Endothelial cell (in vitro differentiated cells): ENCODE data around the gene RGS3. TPM values are rescaled to one million over a fixed set of nuclear protein-coding genes. Genes with fewer than 3 reads are reported as not detected.
"Not testable (repeated sequence)": the region's sequence is repeated elsewhere in the genome, so short reads cannot be mapped to it uniquely, and the experiment has no call there.

Source experiments
- DNase-seq: peaks from one replicate; pipeline ENCODE4 v3.0.0; 2021; ENCODE audit warnings: low spot score
- H3K27ac Mint-ChIP-seq: one replicate; pipeline ENCODE4 v1.8.0; 2021; ENCODE audit warnings: mixed read lengths, inconsistent platforms; ENCODE audit not compliant: unreplicated experiment
- H3K27me3 Mint-ChIP-seq: one replicate; pipeline ENCODE4 v1.8.0; 2021; ENCODE audit warnings: mild to moderate bottlenecking, moderate library complexity, mixed read lengths, inconsistent platforms; ENCODE audit not compliant: unreplicated experiment
- H3K36me3 Mint-ChIP-seq: one replicate; pipeline ENCODE4 v1.8.0; 2021; ENCODE audit warnings: mild to moderate bottlenecking, low read depth, mixed read lengths, inconsistent platforms; ENCODE audit not compliant: unreplicated experiment
- H3K4me1 Mint-ChIP-seq: one replicate; pipeline ENCODE4 v1.8.0; 2021; ENCODE audit warnings: mild to moderate bottlenecking, mixed read lengths, inconsistent platforms; ENCODE audit not compliant: unreplicated experiment
- H3K4me3 Mint-ChIP-seq: one replicate; pipeline ENCODE4 v1.8.0; 2021; ENCODE audit warnings: mild to moderate bottlenecking, mixed read lengths, inconsistent platforms; ENCODE audit not compliant: unreplicated experiment
- H3K9me3 Mint-ChIP-seq: one replicate; pipeline ENCODE4 v1.8.0; 2021; ENCODE audit warnings: mixed read lengths, inconsistent platforms; ENCODE audit not compliant: unreplicated experiment
- CTCF ChIP-seq: fragments of 200-600 bp; sonication (generic); IDR thresholded peaks from one replicate; pipeline ENCODE4 v1.5.0; 2021; ENCODE audit warnings: antibody characterized with exemption; ENCODE audit not compliant: unreplicated experiment
- total RNA-seq: library from RNA; stranded (reverse); fragmentation: NEBNext Ultra II Directional; extraction: Animal tissue kit (Norgen Biotek cat#: 25700); gene quantifications from one replicate; pipeline ENCODE4 v1.2.1, GENCODE V29; 2021; ENCODE audit not compliant: unreplicated experiment

RGS3 gene
- total RNA-seq, 1 donor from 2014 or later = 474 TPM

DNA sequence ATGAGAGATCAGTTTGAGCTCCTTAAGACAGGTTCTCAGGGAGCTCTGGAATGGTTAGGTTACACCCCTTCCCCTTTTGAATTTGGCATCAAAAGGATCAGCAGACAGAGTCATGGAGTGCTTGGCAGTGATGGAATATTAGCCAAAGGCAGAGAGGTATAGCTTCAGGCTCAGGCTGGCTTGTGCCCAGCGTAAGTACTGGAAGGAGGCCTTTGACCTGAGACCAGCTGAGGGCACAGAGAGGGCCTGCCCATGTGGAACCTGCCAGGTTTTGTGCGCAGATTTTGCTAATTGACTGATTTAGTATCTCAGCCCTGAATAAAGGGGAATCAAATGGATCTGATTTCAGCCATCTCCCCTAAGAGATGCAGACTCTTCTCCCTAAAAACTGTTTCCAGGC lies 81.5 kb downstream of the RGS3 start:
- Mint-ChIP-seq H3K27ac (peak overlapping the region; percentile 1), H3K27me3 (peaks cover 30% of the 10 kb centered on the region), H3K9me3 (no peaks in the 10 kb centered on the region), H3K4me1 (peaks cover 88% of the 10 kb centered on the region), H3K36me3 (peaks cover 74% of the 10 kb centered on the region), H3K4me3 (no peak overlapping the region)
- no peak for TF ChIP-seq CTCF
- no peak for DNase-seq

- H3K9me3 Mint-ChIP-seq = no peaks in the 10 kb centered on the region
- TF ChIP-seq CTCF = no peak
Observed at GRCh38 chr9:113546566-113546965, 83.0 kb downstream of the RGS3 start.

DNA sequence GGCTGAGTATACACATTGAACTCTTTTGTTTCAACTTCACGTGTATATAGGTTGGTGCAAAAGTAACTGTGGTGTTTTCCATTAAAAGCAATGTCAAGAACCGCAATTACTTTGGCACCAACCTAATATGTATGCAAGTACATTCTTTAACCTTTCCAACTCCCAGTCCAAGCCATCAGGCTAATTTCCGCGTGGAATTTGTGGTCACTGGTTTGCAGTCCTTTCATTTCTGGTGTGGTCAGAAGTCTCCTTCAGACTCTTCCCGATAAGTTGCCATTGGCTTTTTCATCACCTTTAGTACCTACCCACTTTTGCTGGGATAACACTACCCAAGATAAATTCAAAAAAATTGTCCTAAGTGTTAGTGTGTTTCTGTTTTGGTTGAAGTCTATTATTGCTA lies 84.0 kb downstream of the RGS3 start:
- no peak for DNase-seq
- TF ChIP-seq CTCF = no peak
- Mint-ChIP-seq H3K4me1 (peaks cover 66% of the 10 kb centered on the region), H3K27me3 (peaks cover 19% of the 10 kb centered on the region), H3K4me3 (no peak overlapping the region), H3K27ac (peak overlapping the region; percentile 73), H3K9me3 (no peaks in the 10 kb centered on the region), H3K36me3 (peaks cover 55% of the 10 kb centered on the region)

More at GRCh38 chr9:113546566-113546965, 83.0 kb downstream of the RGS3 start:
- H3K27ac Mint-ChIP-seq = peak overlapping the region; percentile 73
- peaks cover 75% of the 10 kb centered on the region for H3K4me1 Mint-ChIP-seq
- DNase-seq = no peak
- peaks cover 64% of the 10 kb centered on the region for H3K36me3 Mint-ChIP-seq
- H3K4me3 Mint-ChIP-seq = peak overlapping the region; percentile 35
- H3K27me3 Mint-ChIP-seq = peaks cover 23% of the 10 kb centered on the region

DNA sequence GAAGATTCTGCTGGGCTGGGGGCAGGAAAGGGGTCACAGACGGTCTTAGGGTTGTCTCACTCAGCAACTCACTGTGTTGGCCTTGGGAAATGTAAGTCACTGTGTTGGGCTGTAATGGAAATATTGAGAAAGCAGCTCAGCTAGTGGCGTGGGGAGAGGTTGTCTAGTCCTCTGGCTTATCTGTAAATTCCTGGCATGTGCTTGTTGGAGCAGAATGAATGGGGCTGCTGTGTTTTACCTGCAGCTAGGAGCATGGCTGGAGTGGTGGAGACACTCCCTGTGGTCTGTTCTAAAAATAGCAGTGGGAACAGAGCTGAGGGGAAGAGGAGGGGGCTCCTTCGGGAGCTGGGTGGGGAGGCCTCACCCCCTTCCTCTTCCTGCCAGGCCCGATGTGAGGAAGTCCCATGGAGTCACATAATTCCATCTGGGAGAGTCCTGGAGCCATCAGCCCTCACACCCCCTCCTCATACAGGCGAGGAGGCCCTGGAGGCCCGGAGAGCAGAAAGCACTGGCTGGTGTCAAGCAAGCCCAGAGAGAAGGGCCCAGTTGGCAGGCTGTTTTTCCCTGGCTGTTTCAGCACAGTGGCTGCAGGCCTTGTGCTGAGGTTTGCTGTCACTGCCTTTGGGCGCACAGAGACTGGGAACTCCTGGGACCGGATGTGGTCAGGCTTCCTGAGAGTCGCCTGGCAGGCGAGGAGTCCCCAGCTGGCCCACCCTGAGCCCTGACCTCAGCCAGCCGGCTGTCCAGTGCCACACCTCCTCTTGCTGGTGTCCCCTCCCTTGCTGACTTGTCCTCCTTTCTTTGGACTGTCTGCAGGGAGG lies 84.9 kb downstream of the RGS3 start:
- peaks cover 46% of the 10 kb centered on the region for H3K36me3 Mint-ChIP-seq
- H3K4me3 Mint-ChIP-seq = no peak overlapping the region
- H3K27me3 Mint-ChIP-seq = peaks cover 11% of the 10 kb centered on the region
- no peaks in the 10 kb centered on the region for H3K9me3 Mint-ChIP-seq
- DNase-seq = no peak
- peak overlapping the region; percentile 73 for H3K27ac Mint-ChIP-seq
- peaks cover 57% of the 10 kb centered on the region for H3K4me1 Mint-ChIP-seq
- TF ChIP-seq CTCF = no peak

DNA sequence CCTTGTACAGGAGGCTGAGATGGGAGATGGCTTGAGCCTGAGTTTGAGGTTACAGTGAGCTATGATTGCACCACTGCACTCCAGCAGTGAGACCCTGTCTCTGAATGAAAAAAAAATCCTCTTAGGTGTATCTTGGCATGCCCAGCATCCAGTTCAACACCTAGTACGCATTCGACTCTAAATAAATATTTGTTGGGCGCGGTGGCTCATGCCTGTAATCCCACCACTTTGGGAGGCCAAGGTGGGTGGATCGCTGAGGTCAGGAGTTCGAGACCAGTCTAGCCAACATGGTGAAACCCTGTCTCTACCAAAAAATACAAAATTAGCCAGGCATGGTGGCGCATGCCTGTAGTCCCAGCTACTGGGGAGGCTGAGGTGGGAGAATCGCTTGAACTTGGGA lies 86.4 kb downstream of the RGS3 start:
- not testable (repeated sequence) for H3K4me3 Mint-ChIP-seq, H3K9me3 Mint-ChIP-seq, H3K27ac Mint-ChIP-seq, H3K27me3 Mint-ChIP-seq, DNase-seq
- Mint-ChIP-seq H3K4me1 (peaks cover 42% of the 10 kb centered on the region), H3K36me3 (peaks cover 33% of the 10 kb centered on the region)
